Ammon's horn (tissue), 1 donor: ENCODE data around the gene MEGF9.

Experiments used
- DNase-seq: peaks from one replicate; pipeline ENCODE4 v3.0.0-alpha.2; 2016; ENCODE audit warnings: low spot score

The MEGF9 gene

GRCh38 chr9:120705174-120705573 lies 9.1 kb downstream of the MEGF9 start:
- no peak for DNase-seq

GRCh38 chr9:120702075-120702474 lies 12.2 kb downstream of the MEGF9 start:
- no peak for DNase-seq

DNA sequence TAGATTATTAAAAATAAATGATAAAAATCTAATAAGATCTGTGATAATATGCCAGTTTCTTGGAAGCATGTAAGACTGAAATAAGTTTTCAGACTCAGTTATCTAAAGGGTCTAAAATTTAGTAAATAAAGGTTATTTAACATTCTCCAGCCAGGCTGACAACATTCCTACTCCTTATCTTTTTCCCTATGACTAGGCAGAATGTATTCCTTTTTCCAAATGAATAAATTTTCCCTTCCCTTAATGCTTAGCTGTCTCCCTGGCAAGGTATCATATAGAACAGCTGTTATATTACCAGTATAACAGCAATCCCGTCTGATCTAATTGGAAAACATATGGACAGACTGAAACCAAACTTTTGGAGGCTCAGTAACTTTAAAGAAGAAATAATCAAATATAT lies 13.0 kb downstream of the MEGF9 start:
- DNase-seq, result no peak

GRCh38 chr9:120698766-120699165 lies 15.5 kb downstream of the MEGF9 start:
- DNase-seq, result peak; percentile 39

GRCh38 chr9:120697448-120697847 lies 16.8 kb downstream of the MEGF9 start:
- no peak for DNase-seq

DNA sequence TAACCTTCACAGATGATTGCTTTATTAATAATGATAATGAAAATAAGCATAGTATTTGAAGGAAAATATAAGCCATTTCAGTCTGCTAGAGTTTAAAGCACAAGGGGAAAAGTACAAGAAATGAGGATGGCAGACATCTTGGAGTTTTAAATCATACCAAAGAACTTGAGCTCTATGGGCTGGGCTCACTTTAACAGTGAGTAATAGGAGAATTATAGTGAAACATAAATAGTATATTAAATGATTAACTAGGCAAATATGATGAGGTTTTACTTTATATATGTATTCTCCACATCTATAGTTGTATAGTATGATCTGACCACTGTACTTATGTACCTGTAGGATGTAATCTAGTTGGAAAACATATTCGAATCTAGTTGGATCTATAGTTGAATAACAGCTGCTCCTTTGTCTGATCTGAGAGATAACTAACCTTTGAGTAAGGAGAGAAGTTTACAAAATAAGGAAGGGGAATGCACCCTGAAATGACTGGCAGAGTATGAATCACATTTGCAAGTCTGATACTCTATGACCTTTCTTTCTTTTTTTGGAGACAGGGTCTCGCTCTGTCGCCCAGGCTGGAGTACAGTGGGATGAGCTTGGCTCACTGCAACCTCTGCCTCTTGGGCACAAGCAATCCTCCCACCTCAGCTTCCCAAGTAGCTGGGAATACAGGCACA lies 17.6 kb downstream of the MEGF9 start:
- no peak for DNase-seq

DNA sequence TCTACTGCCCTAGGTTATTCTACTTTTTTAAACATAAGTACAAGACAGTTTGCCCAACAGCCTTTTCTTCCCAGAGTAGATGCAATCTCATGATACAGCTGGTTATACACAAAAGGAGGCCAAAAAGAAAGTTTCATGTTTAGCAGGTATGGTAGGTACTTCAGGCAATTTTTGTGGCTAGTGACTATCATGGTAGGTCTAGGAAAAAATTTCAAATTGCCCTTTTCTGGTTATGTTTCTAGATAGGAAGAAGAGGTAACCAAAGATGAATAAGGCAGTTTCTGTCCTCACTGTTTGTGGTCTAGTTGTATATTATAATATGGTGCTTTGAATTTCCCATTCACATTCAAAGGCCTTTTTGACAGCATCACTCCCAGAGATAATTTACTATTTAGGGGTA lies 19.7 kb downstream of the MEGF9 start:
- DNase-seq, result no peak

- DNase-seq, result no peak
Observed at GRCh38 chr9:120693700-120694008, 20.6 kb downstream of the MEGF9 start.

- no peak for DNase-seq
Observed at GRCh38 chr9:120692901-120693699, 21.2 kb downstream of the MEGF9 start.

- peak; percentile 35 for DNase-seq
Observed at GRCh38 chr9:120690372-120690771, 23.9 kb downstream of the MEGF9 start.

GRCh38 chr9:120689860-120690259 lies 24.4 kb downstream of the MEGF9 start:
- peak; percentile 72 for DNase-seq

DNA sequence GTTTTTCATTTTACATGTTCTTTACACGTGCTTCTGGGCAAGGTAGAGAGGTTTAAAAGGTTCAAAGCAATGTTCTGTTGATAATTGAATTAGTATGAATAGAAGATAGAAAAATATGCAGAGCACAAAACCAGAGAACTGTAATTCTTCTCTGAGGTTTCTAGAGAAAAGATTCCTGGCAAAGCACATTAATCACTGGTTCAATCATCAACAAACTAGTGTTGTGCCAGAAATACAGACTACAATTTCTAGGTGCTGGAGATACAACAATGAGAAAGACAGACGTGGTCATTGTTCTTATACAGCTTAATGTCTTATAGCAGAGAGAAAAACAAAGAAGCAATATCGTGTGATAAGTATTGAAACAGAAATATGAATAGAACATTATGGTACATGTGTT lies 25.5 kb downstream of the MEGF9 start:
- DNase-seq, result no peak

- no peak for DNase-seq
Observed at GRCh38 chr9:120683150-120683549, 31.1 kb downstream of the MEGF9 start.

GRCh38 chr9:120681121-120681520 lies 33.1 kb downstream of the MEGF9 start:
- no peak for DNase-seq

DNA sequence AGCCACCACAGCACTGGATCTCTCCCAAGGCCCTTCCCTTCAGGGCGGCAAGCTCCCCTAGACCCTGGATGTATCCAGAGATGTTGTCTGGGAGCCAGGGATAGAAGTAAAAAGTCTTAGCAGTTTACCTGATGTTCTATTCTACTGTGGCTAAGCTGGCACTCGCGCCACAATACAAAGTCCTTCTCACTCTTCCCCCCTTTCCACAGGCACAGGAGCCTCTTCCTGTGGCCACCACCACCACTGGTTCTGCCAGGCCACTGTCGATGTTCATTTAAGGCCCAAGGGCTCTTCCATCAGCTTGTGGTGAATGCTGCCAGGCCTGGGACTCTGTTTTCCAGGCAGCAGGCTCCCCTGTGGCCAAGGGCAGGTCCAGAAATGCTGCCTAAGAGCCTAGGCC lies 33.7 kb downstream of the MEGF9 start:
- no peak for DNase-seq

- no peak for DNase-seq
Observed at GRCh38 chr9:120680161-120680560, 34.1 kb downstream of the MEGF9 start.

- no peak for DNase-seq
Observed at GRCh38 chr9:120677965-120678364, 36.3 kb downstream of the MEGF9 start.

DNA sequence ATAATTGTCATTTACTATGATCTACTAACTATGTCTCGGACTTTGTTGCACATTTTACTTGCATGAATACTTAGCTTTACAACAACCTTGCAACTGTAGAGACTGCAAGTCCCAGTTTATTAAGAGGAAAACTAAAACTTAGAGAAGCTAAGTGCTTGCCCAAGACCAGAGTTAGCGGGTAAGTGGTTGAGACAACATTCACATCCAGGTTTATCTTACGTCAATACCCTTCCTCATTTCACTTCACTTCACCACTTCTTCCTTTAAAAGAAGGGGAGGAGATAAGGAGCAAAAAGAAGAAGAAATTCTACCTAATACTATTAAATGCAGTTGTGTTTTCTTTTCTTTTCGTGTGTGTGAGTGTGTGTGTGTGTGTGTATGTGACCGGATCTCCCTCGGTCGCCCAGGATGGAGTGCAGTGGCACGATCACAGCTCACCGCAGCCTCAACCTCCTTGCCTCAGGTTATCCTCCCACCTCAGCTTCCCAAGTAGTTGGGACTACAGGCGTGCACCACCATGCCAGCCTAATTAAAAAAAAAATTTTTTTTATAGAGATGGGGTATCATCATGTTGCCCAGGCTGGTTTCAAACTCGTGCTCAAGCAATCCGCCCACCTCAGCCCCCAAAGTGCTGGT lies 37.4 kb downstream of the MEGF9 start:
- no peak for DNase-seq

DNA sequence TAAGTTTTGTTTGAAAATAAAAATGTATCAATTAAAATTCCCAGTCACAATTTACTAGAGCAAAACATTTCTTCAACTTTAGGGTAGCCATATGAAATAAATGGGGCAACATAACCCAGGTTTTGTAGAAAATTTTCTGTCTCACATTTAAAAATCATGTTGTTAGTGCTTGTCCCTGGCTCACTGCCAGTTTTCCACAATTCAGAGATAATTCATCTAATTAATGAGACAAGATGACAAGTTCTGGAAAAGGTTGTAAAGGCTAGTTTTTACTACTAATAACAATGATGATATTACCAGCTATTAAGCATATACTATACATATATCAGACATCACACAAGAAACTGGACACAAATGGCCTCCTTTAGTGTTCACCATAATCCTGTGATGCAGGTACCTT lies 45.9 kb downstream of the MEGF9 start:
- no peak for DNase-seq

- no peak for DNase-seq
Observed at GRCh38 chr9:120663950-120664349, 50.3 kb downstream of the MEGF9 start.

GRCh38 chr9:120663380-120663779 lies 50.9 kb downstream of the MEGF9 start:
- DNase-seq, result no peak

DNA sequence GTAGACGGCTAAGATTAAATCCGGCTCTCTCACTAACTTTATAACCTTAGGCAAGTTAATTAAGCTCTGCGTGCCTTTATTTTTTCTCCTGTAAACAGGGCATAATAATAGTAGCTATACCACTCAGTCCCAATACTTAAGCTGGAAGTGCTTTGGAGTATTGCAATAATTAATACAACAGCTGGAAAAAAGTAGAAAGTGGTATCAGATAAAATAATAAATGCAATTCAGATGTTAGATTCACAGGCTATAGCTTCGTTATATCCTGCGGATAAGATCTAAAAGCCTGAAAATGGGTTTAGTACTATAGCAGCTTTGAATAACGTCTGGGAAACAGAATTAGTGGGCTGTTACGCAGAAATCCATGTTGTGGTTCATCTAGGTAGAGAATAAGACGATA lies 51.8 kb downstream of the MEGF9 start:
- DNase-seq, result no peak

DNA sequence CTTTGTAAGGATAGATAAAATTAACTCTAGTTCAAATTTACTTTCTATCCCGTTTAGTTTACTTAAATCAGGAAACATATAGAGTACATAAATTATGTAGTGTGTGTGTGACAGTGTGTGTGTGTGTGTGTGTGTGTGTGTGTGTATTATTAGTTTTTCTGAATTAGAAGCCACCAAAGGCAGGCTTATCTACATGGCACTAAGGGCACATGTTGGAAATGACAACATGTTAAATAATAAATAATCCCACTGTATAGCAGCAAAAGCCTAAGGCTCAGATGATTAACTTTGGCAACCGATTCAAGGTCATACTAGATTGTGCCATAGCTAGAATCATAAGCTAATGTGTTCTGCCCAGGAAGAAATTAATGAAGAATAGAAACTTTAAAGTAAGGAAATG lies 54.6 kb downstream of the MEGF9 start:
- no peak for DNase-seq
